CD4-positive, alpha-beta T cell (primary cell): ENCODE measurements around the gene RGP1. TPM values are rescaled to one million over a fixed set of nuclear protein-coding genes. Genes with fewer than 3 reads are reported as not detected.

Source experiments
- ATAC-seq: fragments of 200-7000 bp; cut with Tn5 transposase; one replicate; pipeline ENCODE4 v1.10.0; 2022; ENCODE audit warnings: mild to moderate bottlenecking; ENCODE audit not compliant: poor library complexity
- CTCF ChIA-PET: fragments of 350-600 bp; sonication (Branson Sonifier 250); formaldehyde crosslinking; loops from one replicate; lab custom pipeline; 2021; ENCODE audit warnings: antibody characterized with exemption, inconsistent platforms; lab: Charles Lee
- POLR2A ChIA-PET: fragments of 350-600 bp; sonication (Branson Sonifier 250); formaldehyde crosslinking; loops from one replicate; lab custom pipeline; 2021; ENCODE audit warnings: antibody characterized with exemption, inconsistent platforms; lab: Charles Lee
- DNase-seq, 14 experiments: peaks; one replicate each; pipeline ENCODE4 v3.0.0-alpha.2; 2013 to 2020; ENCODE audit warnings: mixed read lengths in 2 of 14
- H3K27ac ChIP-seq, 2 donors: one replicate each; pipeline versions ENCODE4 v1.5.1 to v1.7.0; 2013; ENCODE audit warnings: low read length in 2 of 2, low read depth in 1 of 2, mild to moderate bottlenecking in 1 of 2
- H3K27me3 ChIP-seq, 2 experiments: 1 replicate in 1 of 2; 2 replicates in 1 of 2; pipeline versions ENCODE4 v1.6.1 to v1.7.0; 2013; ENCODE audit warnings: low read length in 2 of 2, control low read depth in 1 of 2, mild to moderate bottlenecking in 1 of 2, moderate library complexity in 1 of 2; ENCODE audit not compliant: insufficient read depth in 2 of 2, control insufficient read depth in 1 of 2
- H3K36me3 ChIP-seq: one replicate; pipeline ENCODE4 v1.6.1; 2013; ENCODE audit warnings: low read length, control low read depth; ENCODE audit not compliant: insufficient read depth
- H3K4me1 ChIP-seq: one replicate; pipeline ENCODE4 v1.6.1; 2013; ENCODE audit warnings: low read length, control low read depth; ENCODE audit not compliant: insufficient read depth
- H3K4me3 ChIP-seq: one replicate; pipeline ENCODE4 v1.5.1; 2013; ENCODE audit warnings: mild to moderate bottlenecking, low read length, moderate library complexity
- H3K9me3 ChIP-seq, 2 experiments: 1 replicate in 1 of 2; 2 replicates in 1 of 2; pipeline versions ENCODE4 v1.6.1 to v1.7.0; 2013; ENCODE audit warnings: low read length in 2 of 2, mild to moderate bottlenecking in 2 of 2, control low read depth in 1 of 2, moderate library complexity in 1 of 2; ENCODE audit not compliant: control insufficient read depth in 1 of 2, insufficient read depth in 1 of 2
- H3K27ac Mint-ChIP-seq: one replicate; pipeline ENCODE4 v1.8.0; 2020; ENCODE audit warnings: mixed read lengths
- H3K27me3 Mint-ChIP-seq: one replicate; pipeline ENCODE4 v1.8.0; 2021; ENCODE audit warnings: mixed read lengths
- H3K36me3 Mint-ChIP-seq: one replicate; pipeline ENCODE4 v1.8.0; 2021; ENCODE audit warnings: low read depth, mixed read lengths
- H3K4me1 Mint-ChIP-seq: one replicate; pipeline ENCODE4 v1.8.0; 2021; ENCODE audit warnings: low read depth, mixed read lengths
- H3K4me3 Mint-ChIP-seq: one replicate; pipeline ENCODE4 v1.8.0; 2020; ENCODE audit warnings: mild to moderate bottlenecking, mixed read lengths
- H3K9me3 Mint-ChIP-seq: one replicate; pipeline ENCODE4 v1.8.0; 2020; ENCODE audit warnings: mixed read lengths
- CTCF ChIP-seq: fragments of 200-600 bp; IDR thresholded peaks from one replicate; pipeline ENCODE4 v1.8.0; 2022; ENCODE audit warnings: antibody characterized with exemption, mild to moderate bottlenecking
- intact Hi-C, 2 experiments: fragments of 100-400 bp; cut with DNase I in 1 of 2; cut with micrococcal nuclease in 1 of 2; formaldehyde crosslinking; loops; one replicate each; pipeline versions ENCODE4 v1.15.1 to v1.9.0; 2023 to 2025; cut with DNase I, micrococcal nuclease
- polyA plus RNA-seq, 2 donors: library from polyadenylated mRNA; unstranded; fragments of 120-200 nt; gene quantifications; one replicate each; pipeline ENCODE4 v1.2.1, GENCODE V29; 2013
- total RNA-seq, 174 experiments: library from RNA in 2 of 174; stranded (reverse) in 2 of 174; gene quantifications; one replicate each; pipeline ENCODE4 v1.2.3 and lab custom pipeline; 2021 to 2026

The RGP1 gene, protein sequence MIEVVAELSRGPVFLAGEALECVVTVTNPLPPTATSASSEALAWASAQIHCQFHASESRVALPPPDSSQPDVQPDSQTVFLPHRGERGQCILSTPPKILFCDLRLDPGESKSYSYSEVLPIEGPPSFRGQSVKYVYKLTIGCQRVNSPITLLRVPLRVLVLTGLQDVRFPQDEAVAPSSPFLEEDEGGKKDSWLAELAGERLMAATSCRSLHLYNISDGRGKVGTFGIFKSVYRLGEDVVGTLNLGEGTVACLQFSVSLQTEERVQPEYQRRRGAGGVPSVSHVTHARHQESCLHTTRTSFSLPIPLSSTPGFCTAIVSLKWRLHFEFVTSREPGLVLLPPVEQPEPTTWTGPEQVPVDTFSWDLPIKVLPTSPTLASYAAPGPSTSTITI
- 10 to 100 TPM; 12.6 to 13.1 TPM for total RNA-seq
- polyA plus RNA-seq (2013, experiment 1 of 2): 19.0 TPM
- polyA plus RNA-seq (2013, experiment 2 of 2): 21.7 TPM
- total RNA-seq (lab: John Stamatoyannopoulos, UW): 14.6 to 103 (median 53.7) reads per million in 172 experiments

- Histone ChIP-seq H3K27ac (peak within 1 kb of the TSS; percentile 65 to 85), H3K4me3 (peak within 1 kb of the TSS; percentile 98), H3K9me3 (no peaks in the 10 kb centered on the region), H3K4me1 (peaks cover 48% of the 10 kb centered on the region), H3K36me3 (peaks cover 46% of the 10 kb centered on the region), H3K27me3 (no peaks in the 10 kb centered on the region)
- no peak for TF ChIP-seq CTCF
- Mint-ChIP-seq H3K9me3 (no peaks in the 10 kb centered on the region), H3K4me3 (peak within 1 kb of the TSS; percentile 99), H3K27ac (peak within 1 kb of the TSS; percentile 88), H3K36me3 (peaks cover 59% of the 10 kb centered on the region), H3K27me3 (no peaks in the 10 kb centered on the region), H3K4me1 (peaks cover 51% of the 10 kb centered on the region)
- CTCF ChIA-PET: interaction anchor here (0.6 to 3.5 kb wide), 21 partner anchors 8 to 669 kb away, joined by 3 to 32 read pairs (median 6); partner anchors contain the start of genes CCDC107, CREB3, FANCG and RMRP
- DNase-seq: peak; percentile 25 to 77 (median 58)
- intact Hi-C loops: loop anchor here (1.0 to 10.0 kb wide), 6 partner anchors 13 to 1224 kb away; partner anchors contain the start of genes CREB3 (in 2 of the 2), TLN1 (in 2 of the 2), ENHO (in 1 of the 2) and SPAG8 (in 1 of the 2)
- ATAC-seq: peak; percentile 59
- POLR2A ChIA-PET: interaction anchor here (0.6 to 4.2 kb wide), 17 partner anchors 8 to 1718 kb away, joined by 3 to 73 read pairs (median 8); partner anchors contain the start of genes ARHGEF39, CCDC107, CREB3 and RMRP
Measured at GRCh38 chr9:35748858-35749514, at the start of gene RGP1, which contains the start of gene GBA2. TSS of gene RGP1 (plus strand) at chr9:35749287. CDS start at chr9:35749756, 469 bp downstream. TSS of gene GBA2 (minus strand) at chr9:35749228. CDS start at chr9:35748704, 524 bp downstream.

GRCh38 chr9:35700031-35700430 is 49.1 kb upstream of the RGP1 start:
- intact Hi-C loops: no loop called here
- DNase-seq (no peak), ATAC-seq (no peak)
- Histone ChIP-seq H3K4me3 (no peak overlapping the region), H3K27me3 (no peaks in the 10 kb centered on the region), H3K9me3 (no peaks in the 10 kb centered on the region), H3K36me3 (peaks cover 83% of the 10 kb centered on the region), H3K4me1 (peaks cover 8% of the 10 kb centered on the region), H3K27ac (no peak overlapping the region)
- no peak overlapping the region for H3K27ac Mint-ChIP-seq
- ChIA-PET CTCF (no interaction called here), POLR2A (interaction anchor here (1.3 kb wide), 1 partner anchor 54 kb away, joined by 4 read pairs; no protein-coding TSS in a partner anchor)
- H3K36me3 Mint-ChIP-seq: no peaks in the 10 kb centered on the region
- no peaks in the 10 kb centered on the region for H3K9me3 Mint-ChIP-seq
- no peaks in the 10 kb centered on the region for H3K27me3 Mint-ChIP-seq
- peaks cover 13% of the 10 kb centered on the region for H3K4me1 Mint-ChIP-seq
- TF ChIP-seq CTCF: no peak
- no peak overlapping the region for H3K4me3 Mint-ChIP-seq

- DNase-seq (no peak), ATAC-seq (no peak)
- peaks cover 93% of the 10 kb centered on the region for H3K36me3 ChIP-seq
- peaks cover 13% of the 10 kb centered on the region for H3K4me1 Mint-ChIP-seq
- H3K4me1 ChIP-seq: peaks cover 8% of the 10 kb centered on the region
- H3K4me3 Mint-ChIP-seq: no peak overlapping the region
- intact Hi-C loops: no loop called here
- no peaks in the 10 kb centered on the region for H3K27me3 Mint-ChIP-seq
- H3K9me3 Mint-ChIP-seq: no peaks in the 10 kb centered on the region
- H3K27ac Mint-ChIP-seq: no peak overlapping the region
- H3K27me3 ChIP-seq: no peaks in the 10 kb centered on the region
- no peaks in the 10 kb centered on the region for H3K9me3 ChIP-seq
- no peak overlapping the region for H3K4me3 ChIP-seq
- ChIA-PET CTCF (interaction anchor here (0.7 to 1.0 kb wide), 2 partner anchors 23 to 84 kb away, joined by 3 to 4 read pairs; no protein-coding TSS in a partner anchor), POLR2A (interaction anchor here (1.0 to 1.3 kb wide), 2 partner anchors 28 to 55 kb away, joined by 3 to 4 read pairs; no protein-coding TSS in a partner anchor)
- TF ChIP-seq CTCF: no peak
- H3K27ac ChIP-seq: no peak overlapping the region
- H3K36me3 Mint-ChIP-seq: no peaks in the 10 kb centered on the region
Measured at GRCh38 chr9:35700942-35701341, 48.1 kb upstream of the RGP1 start.
